Right lobe of liver (tissue), 4 donors: Measurements from ENCODE around the gene NFE2L3.

Experiments used
- CTCF ChIP-seq, 4 donors: fragments of 200-600 bp in 3 of 4; fragments of 450-650 bp in 1 of 4; IDR thresholded peaks; one replicate each; pipeline versions ENCODE4 v1.5.1 to v1.8.0; 2016 to 2022; ENCODE audit warnings: antibody characterized with exemption in 4 of 4, mild to moderate bottlenecking in 2 of 4
- POLR2A ChIP-seq: fragments of 450-650 bp; IDR thresholded peaks from one replicate; pipeline ENCODE4 v1.6.1; 2017; ENCODE audit warnings: antibody characterized with exemption, mild to moderate bottlenecking
- donor health status: DM: no; HTN: no; CAD: no.
- donor health status: DM: no; HTN: no; CAD: no.
- donor health status: DM: no; HTN: yes; CAD: no.

DNA sequence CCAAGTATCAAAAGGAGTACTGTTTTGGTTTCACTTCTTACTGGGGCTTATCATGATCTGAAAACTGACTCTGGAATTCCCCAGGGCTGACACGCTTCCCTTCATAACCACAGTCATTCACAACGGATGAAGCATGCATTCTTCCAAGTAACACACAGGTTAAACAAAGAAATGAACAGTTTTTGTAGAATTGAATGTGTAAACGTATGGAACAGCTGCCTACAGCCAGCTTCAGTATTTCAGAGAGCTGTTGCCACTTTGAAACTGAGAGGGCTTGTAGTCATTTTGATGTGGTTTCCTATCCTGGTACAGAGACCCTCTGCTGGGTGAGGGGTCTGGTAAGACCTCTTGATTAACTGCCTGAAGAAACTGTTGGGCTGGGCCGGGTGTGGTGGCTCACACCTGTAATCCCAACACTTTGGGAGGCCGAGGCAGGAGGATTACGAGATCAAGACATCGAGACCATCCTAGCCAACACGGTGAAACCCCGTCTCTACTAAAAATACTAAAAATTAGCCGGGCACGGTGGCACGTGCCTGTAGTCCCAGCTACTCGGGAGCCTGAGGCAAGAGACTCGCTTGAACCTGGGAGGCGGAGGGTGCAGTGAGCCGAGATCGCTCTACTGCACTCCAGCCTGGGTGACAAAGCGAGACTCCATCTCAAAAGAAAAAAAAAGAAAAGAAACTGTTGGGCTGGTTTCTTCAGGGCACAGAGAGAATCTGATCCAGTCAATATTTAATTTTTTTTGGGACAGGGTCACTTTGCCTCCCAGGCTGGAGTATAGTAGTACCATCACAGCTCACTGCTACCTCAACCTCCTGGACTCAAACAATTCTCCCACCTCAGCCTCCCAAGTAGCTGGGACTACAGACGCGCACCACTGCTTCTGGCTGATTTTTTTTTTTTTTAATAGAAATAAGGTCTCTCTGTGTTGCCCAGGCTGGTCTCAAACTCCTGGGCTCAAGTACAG lies 4.7 kb downstream of the NFE2L3 start:
- TF ChIP-seq POLR2A (no peak), CTCF (IDR thresholded peaks at IDR 0.05) (no peak)
